Measurements from ENCODE around the gene TRAPPC13. TPM values are rescaled to one million over a fixed set of nuclear protein-coding genes. Genes with fewer than 3 reads are reported as not detected.
A peak's percentile ranks its signal among the peaks of the same experiment; 100 is the strongest.

Gene TRAPPC13
- total RNA-seq, 1 experiment from 2014 or later = 29.6 TPM

GRCh38 chr5:65625743-65626142 is 916 bp downstream of the TRAPPC13 start:
- POLR2A ChIA-PET (ENCODE audit: low non-redundant PET) = no interaction called here

GRCh38 chr5:65630981-65631380 is 6.2 kb downstream of the TRAPPC13 start:
- ChIA-PET POLR2A (ENCODE audit: low non-redundant PET) (no interaction called here), CTCF (no interaction called here)
- Histone ChIP-seq H3K27me3 (replicated peaks; ENCODE audit: insufficient read depth, low read depth, low read length, poor library complexity) (no peaks in the 10 kb centered on the region), H3K27ac (ENCODE audit: low read depth, low read length, poor library complexity, severe bottlenecking) (no peak overlapping the region), H3K4me3 (ENCODE audit: low read depth, low read length, poor library complexity, severe bottlenecking) (no peak overlapping the region), H3K4me1 (ENCODE audit: insufficient read depth, low read length, poor library complexity, severe bottlenecking) (no peaks in the 10 kb centered on the region), H3K36me3 (ENCODE audit: insufficient read depth, low read length, poor library complexity, severe bottlenecking) (peaks cover 7% of the 10 kb centered on the region), H3K9me3 (ENCODE audit: low read depth, low read length, poor library complexity, severe bottlenecking) (no peaks in the 10 kb centered on the region)
- intact Hi-C loops (cut with micrococcal nuclease; ENCODE audit: unreplicated experiment) = no loop called here
- no peak for TF ChIP-seq CTCF (conservative IDR thresholded peaks at IDR 0.05; ENCODE audit: low read depth, low read length)
- TF ChIP-seq EZH2 (IDR thresholded peaks at IDR 0.05; ENCODE audit: borderline replicate concordance, low read depth, low read length, poor library complexity, severe bottlenecking) = no peak
- BruUV-seq (replicated peaks) = no TSS peak
- no peak for DNase-seq (ENCODE audit: low spot score)

More at GRCh38 chr5:65625743-65626142, 916 bp downstream of the TRAPPC13 start:
- DNase-seq (ENCODE audit: low spot score) = no peak
- no peaks in the 10 kb centered on the region for H3K36me3 ChIP-seq (ENCODE audit: insufficient read depth, low read length, poor library complexity, severe bottlenecking)
- TF ChIP-seq EZH2 (IDR thresholded peaks at IDR 0.05; ENCODE audit: borderline replicate concordance, low read depth, low read length, poor library complexity, severe bottlenecking) (no peak), CTCF (conservative IDR thresholded peaks at IDR 0.05; ENCODE audit: low read depth, low read length) (no peak)
- peak overlapping the region; percentile 89 for H3K27ac ChIP-seq (ENCODE audit: low read depth, low read length, poor library complexity, severe bottlenecking)
- peak overlapping the region; percentile 82 for H3K4me3 ChIP-seq (ENCODE audit: low read depth, low read length, poor library complexity, severe bottlenecking)
- H3K9me3 ChIP-seq (ENCODE audit: low read depth, low read length, poor library complexity, severe bottlenecking) = no peaks in the 10 kb centered on the region
- peaks cover 12% of the 10 kb centered on the region for H3K4me1 ChIP-seq (ENCODE audit: insufficient read depth, low read length, poor library complexity, severe bottlenecking)
- CTCF ChIA-PET = interaction anchor here (0.6 kb wide), 1 partner anchor 660 kb away, joined by 4 read pairs; no protein-coding TSS in a partner anchor
- BruUV-seq (replicated peaks) = no TSS peak
- no peaks in the 10 kb centered on the region for H3K27me3 ChIP-seq (replicated peaks; ENCODE audit: insufficient read depth, low read depth, low read length, poor library complexity)
- intact Hi-C loops (cut with micrococcal nuclease; ENCODE audit: unreplicated experiment) = loop anchor here (10.0 kb wide), 1 partner anchor 519 kb away; the partner anchor contains the start of gene SREK1

GRCh38 chr5:65640240-65640639 is 15.4 kb downstream of the TRAPPC13 start:
- H3K4me1 ChIP-seq (ENCODE audit: insufficient read depth, low read length, poor library complexity, severe bottlenecking) = no peaks in the 10 kb centered on the region
- TF ChIP-seq EZH2 (IDR thresholded peaks at IDR 0.05; ENCODE audit: borderline replicate concordance, low read depth, low read length, poor library complexity, severe bottlenecking) (no peak), CTCF (conservative IDR thresholded peaks at IDR 0.05; ENCODE audit: low read depth, low read length) (no peak)
- no peak for DNase-seq (ENCODE audit: low spot score)
- no peaks in the 10 kb centered on the region for H3K9me3 ChIP-seq (ENCODE audit: low read depth, low read length, poor library complexity, severe bottlenecking)
- CTCF ChIA-PET = no interaction called here
- BruUV-seq (replicated peaks) = no TSS peak
- POLR2A ChIA-PET (ENCODE audit: low non-redundant PET) = no interaction called here
- intact Hi-C loops (cut with micrococcal nuclease; ENCODE audit: unreplicated experiment) = no loop called here
- H3K36me3 ChIP-seq (ENCODE audit: insufficient read depth, low read length, poor library complexity, severe bottlenecking) = peaks cover 21% of the 10 kb centered on the region
- no peak overlapping the region for H3K27ac ChIP-seq (ENCODE audit: low read depth, low read length, poor library complexity, severe bottlenecking)
- no peaks in the 10 kb centered on the region for H3K27me3 ChIP-seq (replicated peaks; ENCODE audit: insufficient read depth, low read depth, low read length, poor library complexity)
- H3K4me3 ChIP-seq (ENCODE audit: low read depth, low read length, poor library complexity, severe bottlenecking) = no peak overlapping the region
